ENCODE results near the gene IL22RA1.

Gene IL22RA1

DNA sequence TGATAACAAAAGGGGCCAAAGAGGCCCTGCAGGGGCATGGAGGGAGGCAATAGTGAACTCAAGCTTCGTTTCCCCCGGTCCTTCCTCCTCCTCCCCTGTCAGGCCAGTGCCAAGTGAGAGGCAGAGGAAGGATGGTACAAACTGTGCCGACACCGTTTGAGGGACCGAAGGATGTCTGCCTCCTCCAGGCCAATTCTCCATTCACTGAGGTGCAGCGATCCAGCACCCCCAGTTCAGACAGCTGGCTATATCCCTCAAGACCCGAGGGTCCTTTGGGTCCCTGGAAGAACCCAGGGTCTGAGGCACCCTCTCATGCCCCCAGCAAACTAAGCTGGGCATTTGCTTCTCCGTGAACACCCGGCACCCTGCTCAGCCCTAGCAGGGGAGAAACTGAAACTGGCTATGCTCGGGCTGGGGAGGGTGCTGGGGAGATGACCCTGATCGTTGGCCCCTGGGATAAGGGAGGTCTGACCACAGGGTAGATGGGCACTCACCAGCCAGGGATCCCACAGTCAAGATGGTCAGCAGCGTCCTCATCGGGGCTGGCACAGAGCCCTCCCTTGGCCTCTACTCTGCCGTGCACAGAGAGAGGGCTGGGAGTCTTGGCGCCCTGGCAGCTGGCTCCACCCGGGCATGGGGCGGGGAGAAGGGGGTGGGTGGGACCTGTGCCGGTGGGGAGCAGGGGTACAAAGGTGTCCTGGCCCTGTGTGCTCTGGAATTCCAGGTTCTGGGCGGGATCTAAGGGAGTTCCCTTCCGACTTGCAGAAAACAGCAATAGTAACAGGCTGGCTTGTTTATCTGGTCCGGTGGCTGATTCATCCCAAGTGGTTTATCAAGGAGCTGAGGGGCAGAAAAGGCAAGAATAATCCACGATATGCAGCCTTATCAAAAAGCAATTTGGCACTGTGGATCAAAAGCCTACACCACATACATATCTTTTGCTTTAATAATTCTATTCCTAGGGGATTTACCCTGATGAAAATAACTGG, at the start of gene IL22RA1:
Gene IL22RA1, minus strand, starts transcription at position 595 of the 989 bp plus-strand sequence. Its CDS starts 58 bp downstream, at position 537.
- DNase-seq (ENCODE audit: low read depth in 3 of 3), result no peak

GRCh38 chr1:24191860-24192259, 48.9 kb upstream of the IL22RA1 start:
- peak in 2 of 3 experiments; percentile 31 for DNase-seq (ENCODE audit: low read depth in 3 of 3)

DNA sequence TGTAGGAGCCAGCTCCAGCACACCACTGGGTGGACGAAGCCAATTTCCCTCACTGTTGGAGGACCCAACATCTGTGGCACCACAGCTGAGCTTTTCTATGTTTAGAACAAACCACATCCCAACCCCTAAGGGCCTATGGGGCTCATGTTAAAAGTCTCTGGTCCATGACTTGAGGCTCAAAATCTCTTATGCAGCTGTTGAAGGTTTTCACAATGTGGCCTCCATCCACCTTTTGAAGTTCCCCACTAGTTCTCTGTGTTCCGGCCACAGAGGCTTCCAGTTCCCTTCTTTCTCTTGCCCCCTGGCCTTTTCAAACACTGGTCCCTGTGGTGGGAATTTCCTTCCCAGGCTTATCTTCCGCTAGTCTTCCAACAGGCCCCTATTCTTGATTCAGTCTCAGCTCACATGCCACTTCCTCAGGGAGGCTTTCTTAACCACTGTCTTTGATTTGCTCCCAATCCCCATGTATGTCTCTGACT, 48.1 kb upstream of the IL22RA1 start:
- DNase-seq (ENCODE audit: low read depth in 3 of 3), result no peak

DNA sequence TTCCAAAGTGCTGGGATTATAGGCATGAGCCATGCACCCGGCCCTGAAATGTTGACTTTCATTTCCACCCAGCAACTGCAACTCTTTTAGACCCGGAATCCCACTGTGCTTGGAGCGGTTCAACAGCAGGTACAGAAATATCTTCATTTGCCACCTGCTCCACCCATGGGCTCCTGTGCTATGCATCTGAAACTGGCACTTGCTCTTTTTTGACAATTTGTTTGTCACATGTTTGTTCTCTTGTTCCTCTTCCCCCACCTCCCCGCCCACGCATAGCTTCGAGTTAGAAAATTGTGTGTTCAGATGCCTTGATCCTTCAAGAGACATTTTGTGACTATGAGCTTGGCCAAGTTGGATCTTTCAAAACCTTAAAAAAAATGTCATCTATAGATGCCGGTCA, 46.6 kb upstream of the IL22RA1 start:
- no peak for DNase-seq (ENCODE audit: low read depth in 3 of 3)

DNA sequence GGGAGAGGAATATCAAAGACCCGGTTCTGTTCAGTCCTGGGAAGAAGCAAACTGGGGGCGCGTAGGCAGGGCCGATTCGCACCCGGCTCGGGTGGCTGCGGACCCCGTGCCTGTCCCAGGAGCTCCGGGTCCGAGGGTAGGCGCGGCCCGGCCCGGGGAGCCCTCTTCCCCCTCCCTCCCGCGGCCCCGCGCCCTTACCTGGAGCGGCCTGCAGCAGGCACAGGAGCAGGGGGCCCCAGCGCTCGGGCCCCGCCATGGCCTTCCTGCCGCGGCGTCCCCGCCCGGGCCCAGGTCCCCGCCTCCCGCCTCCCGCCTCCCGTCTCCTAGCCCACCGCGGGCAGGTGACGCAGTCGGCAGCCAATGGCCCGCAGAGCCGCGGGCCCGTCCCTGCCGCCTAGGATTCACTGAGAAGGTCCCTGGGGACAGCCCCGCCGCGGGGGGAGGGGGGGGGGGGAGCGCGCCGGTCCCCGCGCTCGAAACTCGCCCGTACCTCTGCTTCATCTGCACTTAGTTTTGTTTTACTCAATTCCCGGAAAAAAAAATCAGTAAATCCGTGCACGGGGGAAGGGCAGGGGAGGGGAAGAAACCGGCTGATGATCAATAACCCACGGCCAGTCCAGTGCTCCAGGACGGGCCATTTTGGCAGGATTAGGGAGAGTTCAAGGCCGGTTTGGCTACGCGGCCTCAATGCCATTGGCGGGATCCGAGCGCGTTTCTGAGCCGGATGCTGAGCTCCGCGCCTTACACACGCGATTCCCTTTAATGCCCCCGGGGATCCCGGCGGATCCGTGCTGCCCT, 44.3 kb upstream of the IL22RA1 start, which contains the start of gene IFNLR1:
Gene IFNLR1, minus strand, starts transcription at position 297 of the 798 bp plus-strand sequence. Its CDS starts 41 bp downstream, at position 256.
- peak; percentile 53 to 83 (median 70) for DNase-seq (ENCODE audit: low read depth in 3 of 3)

- DNase-seq (ENCODE audit: low read depth in 3 of 3), result no peak
These were observed 43.7 kb upstream of the IL22RA1 start for GRCh38 chr1:24186711-24186992.

DNA sequence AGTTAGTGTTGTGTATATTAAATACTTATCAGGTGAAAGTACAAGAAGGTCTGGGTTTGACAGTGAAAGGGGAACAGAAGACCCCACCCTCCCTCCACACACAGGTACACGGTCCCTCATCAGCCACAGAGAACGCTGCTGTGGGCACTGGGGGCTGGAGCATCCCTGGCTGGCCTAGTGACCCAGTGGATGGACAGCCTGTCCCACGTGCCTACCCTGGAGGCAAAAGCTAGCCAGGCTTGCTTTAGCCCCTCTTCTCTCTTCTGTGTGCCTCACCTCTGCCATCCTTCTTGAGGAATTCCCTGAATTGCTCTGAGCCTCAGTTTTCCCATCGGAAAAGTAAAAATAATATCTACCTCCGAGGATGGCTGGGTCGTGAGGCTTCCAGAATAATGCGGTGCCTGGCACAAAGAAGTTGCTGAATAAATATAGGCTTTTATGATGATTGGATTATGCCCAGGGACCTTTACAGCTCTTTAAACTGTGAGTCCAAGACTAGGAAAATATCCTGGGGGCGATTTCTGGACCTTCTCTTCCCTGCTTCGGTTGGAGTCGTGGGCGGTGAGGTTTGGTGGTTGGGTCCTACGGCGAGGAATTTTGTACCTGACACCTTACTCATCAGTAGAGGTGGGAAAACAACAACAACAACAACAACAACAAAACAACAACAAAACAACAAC, 43.2 kb upstream of the IL22RA1 start:
- DNase-seq (ENCODE audit: low read depth in 3 of 3), result no peak

DNA sequence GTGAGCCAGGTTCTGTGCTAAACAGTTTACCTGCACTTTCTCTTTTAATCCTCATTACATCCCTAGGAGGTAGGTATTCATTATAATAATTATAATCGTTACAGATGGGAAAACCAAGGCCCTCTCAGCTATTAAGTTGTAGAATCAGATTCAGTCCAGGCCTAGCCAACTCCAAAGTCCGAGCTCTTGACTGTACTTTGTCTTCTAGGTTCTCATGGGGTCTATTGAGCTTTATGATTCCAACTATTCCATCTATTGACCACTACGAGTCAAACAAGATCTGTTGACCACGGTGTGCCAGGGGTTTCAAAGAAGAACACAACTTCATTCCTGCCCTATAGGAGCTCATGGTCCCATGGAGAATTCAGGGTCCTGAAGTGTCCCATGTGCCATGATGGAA, 42.1 kb upstream of the IL22RA1 start:
- DNase-seq (ENCODE audit: low read depth in 3 of 3), result no peak

- DNase-seq (ENCODE audit: low read depth in 3 of 3), result no peak
These were observed 39.1 kb upstream of the IL22RA1 start for GRCh38 chr1:24182061-24182460.

GRCh38 chr1:24181619-24182018, 38.7 kb upstream of the IL22RA1 start:
- no peak for DNase-seq (ENCODE audit: low read depth in 3 of 3)

- no peak for DNase-seq (ENCODE audit: low read depth in 3 of 3)
These were observed 37.7 kb upstream of the IL22RA1 start for GRCh38 chr1:24180676-24181075.

DNA sequence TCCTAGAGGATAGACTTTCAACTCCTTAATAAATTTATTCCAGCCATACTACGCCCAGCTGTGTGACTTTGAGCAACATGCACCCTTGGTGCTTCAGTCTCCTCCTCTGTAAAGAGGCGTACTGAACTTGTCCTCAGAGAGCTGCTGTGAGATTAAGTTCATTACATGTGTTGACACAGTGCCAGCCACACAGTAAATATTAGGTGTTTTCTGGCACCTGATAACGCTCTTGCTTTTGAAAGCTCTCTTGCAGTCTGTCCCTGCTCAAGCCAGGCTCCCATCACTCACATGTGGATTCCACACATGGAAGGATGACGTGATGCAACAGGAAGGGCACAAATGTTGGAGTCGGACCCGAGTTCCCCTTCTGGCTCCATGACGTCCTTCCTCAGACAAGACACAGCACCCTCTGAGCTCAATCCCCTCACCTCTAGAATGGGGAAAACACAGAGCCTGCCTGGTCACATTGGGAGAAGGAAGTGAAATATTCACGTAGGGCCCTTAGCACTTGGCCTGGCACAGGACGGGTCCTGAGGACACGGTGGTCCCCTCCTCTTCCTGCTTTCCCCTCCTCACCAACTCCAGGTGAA, 36.4 kb upstream of the IL22RA1 start:
- DNase-seq (ENCODE audit: low read depth in 3 of 3), result no peak

GRCh38 chr1:24178407-24178806, 35.5 kb upstream of the IL22RA1 start:
- DNase-seq (ENCODE audit: low read depth in 3 of 3), result no peak

DNA sequence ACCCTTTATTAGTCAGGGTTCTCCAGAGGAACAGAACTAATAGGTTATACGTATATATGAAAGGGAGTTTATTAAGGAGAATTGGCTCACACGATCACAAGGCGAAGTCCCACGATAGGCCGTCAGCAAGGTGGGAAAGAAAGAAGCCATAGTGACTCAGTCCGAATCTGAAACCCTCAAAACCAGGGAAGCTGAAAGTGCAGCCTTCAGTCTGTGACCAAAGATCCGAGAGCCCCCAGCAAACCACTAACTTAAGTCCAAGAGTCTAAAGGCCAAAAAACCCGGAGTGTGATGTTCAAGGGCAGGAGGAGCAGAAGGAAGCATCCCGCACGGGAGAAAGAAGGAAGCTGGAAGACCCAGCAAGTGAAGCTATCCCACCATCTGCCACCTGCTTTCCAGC, 34.2 kb upstream of the IL22RA1 start:
- DNase-seq (ENCODE audit: low read depth in 3 of 3), result no peak

- no peak for DNase-seq (ENCODE audit: low read depth in 3 of 3)
These were observed 32.3 kb upstream of the IL22RA1 start for GRCh38 chr1:24175033-24175755.

DNA sequence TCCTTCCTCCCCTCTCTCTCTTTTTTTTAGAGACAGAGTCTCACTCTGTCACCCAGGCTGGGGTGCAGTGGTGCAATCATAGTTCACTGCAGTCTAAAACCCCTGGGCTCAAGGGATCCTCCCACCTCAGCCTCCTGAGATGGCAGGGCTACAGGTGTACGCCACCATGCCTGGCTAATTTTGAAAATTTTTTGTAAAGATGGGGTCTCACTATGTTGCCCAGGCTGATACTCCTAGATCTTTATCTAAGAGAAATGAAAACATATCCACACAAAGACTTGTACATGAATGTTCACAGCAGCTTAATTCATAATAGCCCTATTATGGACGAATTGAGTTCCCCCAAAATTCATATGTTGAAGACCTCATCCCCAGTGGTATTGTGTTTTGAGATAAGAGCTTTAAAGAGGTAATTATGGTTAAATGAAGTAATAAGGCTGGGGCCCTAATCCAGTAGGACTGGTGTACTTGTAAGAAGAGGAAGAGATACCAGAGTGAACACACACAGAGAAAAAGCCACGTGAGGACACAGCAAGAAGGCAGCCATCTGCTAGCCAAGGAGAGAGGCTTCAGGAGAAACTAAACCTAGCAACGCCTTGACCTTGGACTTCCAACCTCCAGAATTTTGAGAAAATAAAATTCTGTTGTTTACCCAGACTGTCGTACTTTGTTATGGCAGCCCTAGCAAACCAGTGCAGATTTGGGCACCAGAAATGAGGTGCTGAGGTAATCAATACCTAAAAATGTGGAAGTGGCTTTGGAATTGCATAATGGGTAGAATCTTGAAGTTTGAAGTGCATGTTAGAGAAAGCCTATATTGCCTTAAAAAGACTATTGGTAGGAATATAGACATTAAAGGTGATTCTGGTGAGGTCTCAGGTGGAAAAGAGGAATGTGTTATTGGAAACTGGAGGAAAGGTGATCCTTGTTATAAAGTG, 31.0 kb upstream of the IL22RA1 start:
- DNase-seq (ENCODE audit: low read depth in 3 of 3), result no peak

GRCh38 chr1:24172598-24172997, 29.7 kb upstream of the IL22RA1 start:
- DNase-seq (ENCODE audit: low read depth in 3 of 3), result no peak

GRCh38 chr1:24169286-24169685, 26.3 kb upstream of the IL22RA1 start:
- DNase-seq (ENCODE audit: low read depth in 3 of 3), result no peak

DNA sequence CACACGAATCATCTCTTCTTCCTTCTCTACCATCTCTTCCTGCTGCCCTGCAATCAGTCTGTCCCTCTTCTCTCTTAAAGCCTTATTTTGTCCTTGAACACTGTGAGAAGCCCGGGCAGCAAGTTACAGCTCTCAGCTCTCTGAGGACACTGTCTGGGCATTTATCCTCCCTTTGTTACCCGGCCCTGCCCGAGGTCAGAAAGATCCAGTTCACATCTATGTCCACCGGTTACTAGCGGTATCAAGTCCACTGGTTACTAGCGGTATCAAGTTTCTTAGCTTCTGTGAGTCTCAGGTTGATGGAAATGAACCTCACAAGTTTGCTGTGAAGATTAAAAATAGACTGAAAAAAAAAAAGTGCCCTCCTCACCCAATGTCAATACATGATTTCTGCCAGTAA, 25.3 kb upstream of the IL22RA1 start:
- no peak for DNase-seq (ENCODE audit: low read depth in 3 of 3)

DNA sequence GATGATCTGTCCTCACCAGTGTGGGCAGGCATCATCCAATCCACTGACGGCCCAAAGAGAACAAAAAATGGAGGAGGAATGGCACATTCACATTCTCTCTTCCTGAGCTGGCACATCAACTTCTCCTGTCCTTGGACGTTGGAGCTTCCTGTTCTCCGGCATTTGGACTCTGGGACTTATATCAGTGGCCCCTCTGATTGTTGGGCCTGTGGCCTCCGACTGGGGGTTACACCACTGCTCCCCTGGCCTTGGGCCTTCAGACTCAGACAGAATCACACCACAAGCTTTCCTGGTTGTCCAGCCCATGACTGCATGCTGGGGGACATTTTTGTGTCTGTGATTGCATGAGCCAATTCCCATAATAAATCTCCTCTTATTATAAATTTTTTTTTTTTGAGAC, 24.1 kb upstream of the IL22RA1 start:
- no peak for DNase-seq (ENCODE audit: low read depth in 3 of 3)

All from stimulated activated CD4-positive, alpha-beta T cell treated with anti-CD3 and anti-CD28 coated beads, TNF-alpha, amount 100 ng/mL, for 24 hours (primary cell).